GM20431 (cell line): ENCODE measurements around the gene IKZF5.

ENCODE experiments used
- in situ Hi-C: fragments of 300-500 bp; cut with MseI, MboI; formaldehyde crosslinking; loops from one replicate; pipeline ENCODE4 v1.15.0; 2020; ENCODE audit warnings: low sequenced_read_pairs; ENCODE audit not compliant: unreplicated experiment

Gene IKZF5

GRCh38 chr10:122988501-122988900 lies 20.1 kb downstream of the IKZF5 start:
- in situ Hi-C loops: no loop called here

- in situ Hi-C loops: no loop called here
Measured at GRCh38 chr10:122986335-122986734, 22.3 kb downstream of the IKZF5 start.

GRCh38 chr10:122984708-122985107 lies 23.9 kb downstream of the IKZF5 start:
- in situ Hi-C loops: no loop called here

GRCh38 chr10:122983898-122984297 lies 24.7 kb downstream of the IKZF5 start:
- in situ Hi-C loops: no loop called here

- in situ Hi-C loops: no loop called here
Measured at GRCh38 chr10:122981066-122981464, 27.5 kb downstream of the IKZF5 start.

- in situ Hi-C loops: no loop called here
Measured at GRCh38 chr10:122980209-122981065, 28.2 kb downstream of the IKZF5 start, which contains the start of gene PSTK. TSS of gene PSTK (plus strand) at chr10:122980401. CDS start at chr10:122980480, 79 bp downstream.

GRCh38 chr10:122974543-122975064 lies 34.0 kb downstream of the IKZF5 start:
- in situ Hi-C loops: no loop called here

- in situ Hi-C loops: no loop called here
Measured at GRCh38 chr10:122974023-122974422, 34.6 kb downstream of the IKZF5 start.

GRCh38 chr10:122968698-122969097 lies 39.9 kb downstream of the IKZF5 start:
- in situ Hi-C loops: no loop called here

- in situ Hi-C loops: no loop called here
Measured at GRCh38 chr10:122966879-122967278, 41.7 kb downstream of the IKZF5 start.

GRCh38 chr10:122962405-122962804 lies 46.2 kb downstream of the IKZF5 start:
- in situ Hi-C loops: no loop called here

GRCh38 chr10:122957474-122957873 lies 51.1 kb downstream of the IKZF5 start:
- in situ Hi-C loops: no loop called here

GRCh38 chr10:122955892-122956291 lies 52.7 kb downstream of the IKZF5 start:
- in situ Hi-C loops: no loop called here

GRCh38 chr10:122954731-122955050 lies 53.9 kb downstream of the IKZF5 start:
- in situ Hi-C loops: no loop called here

- in situ Hi-C loops: no loop called here
Measured at GRCh38 chr10:122953902-122954730, 54.5 kb downstream of the IKZF5 start, which contains the start of gene C10orf88. TSS of gene C10orf88 (minus strand) at chr10:122954227. CDS start at chr10:122954178, 49 bp downstream.

GRCh38 chr10:122949296-122949695 lies 59.3 kb downstream of the IKZF5 start:
- in situ Hi-C loops: no loop called here
